Hematopoietic multipotent progenitor cell treated with erythropoietin and hydrocortisone succinate and interleukin-3 and kit ligand, for 17 days (in vitro differentiated cells): ENCODE measurements around the gene MEIOSIN.

Experiments
- DNase-seq: peaks from one replicate; pipeline ENCODE4 v3.0.0-alpha.2; 2015; ENCODE audit warnings: low spot score

Gene MEIOSIN

DNA sequence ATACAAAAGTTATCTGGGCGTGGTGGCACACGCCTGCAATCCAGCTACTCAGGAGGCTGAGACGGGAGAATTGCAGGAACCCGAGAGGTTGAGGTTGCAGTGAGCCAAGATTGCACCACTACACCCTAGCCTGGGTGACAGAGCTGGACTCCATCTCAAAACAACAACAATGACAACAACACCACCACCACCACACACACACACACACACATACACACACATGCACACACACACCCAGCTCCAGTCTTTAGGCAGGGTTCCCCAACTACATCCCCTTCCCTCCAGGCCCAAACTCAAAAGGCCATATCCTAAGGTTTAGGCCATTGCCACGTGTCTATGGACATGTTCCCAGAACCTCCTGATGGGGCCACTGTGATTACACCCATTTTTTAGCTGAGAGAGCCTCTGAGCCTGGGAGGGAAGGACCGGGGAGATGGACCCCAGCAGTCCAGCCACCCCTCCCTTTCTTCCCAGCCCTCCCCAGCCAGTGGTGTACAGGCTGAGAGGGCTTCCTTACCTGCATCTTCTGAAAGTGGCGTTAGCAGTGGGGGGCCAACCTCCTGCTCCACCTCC is 68.5 kb downstream of the MEIOSIN start:
- no peak for DNase-seq

DNA sequence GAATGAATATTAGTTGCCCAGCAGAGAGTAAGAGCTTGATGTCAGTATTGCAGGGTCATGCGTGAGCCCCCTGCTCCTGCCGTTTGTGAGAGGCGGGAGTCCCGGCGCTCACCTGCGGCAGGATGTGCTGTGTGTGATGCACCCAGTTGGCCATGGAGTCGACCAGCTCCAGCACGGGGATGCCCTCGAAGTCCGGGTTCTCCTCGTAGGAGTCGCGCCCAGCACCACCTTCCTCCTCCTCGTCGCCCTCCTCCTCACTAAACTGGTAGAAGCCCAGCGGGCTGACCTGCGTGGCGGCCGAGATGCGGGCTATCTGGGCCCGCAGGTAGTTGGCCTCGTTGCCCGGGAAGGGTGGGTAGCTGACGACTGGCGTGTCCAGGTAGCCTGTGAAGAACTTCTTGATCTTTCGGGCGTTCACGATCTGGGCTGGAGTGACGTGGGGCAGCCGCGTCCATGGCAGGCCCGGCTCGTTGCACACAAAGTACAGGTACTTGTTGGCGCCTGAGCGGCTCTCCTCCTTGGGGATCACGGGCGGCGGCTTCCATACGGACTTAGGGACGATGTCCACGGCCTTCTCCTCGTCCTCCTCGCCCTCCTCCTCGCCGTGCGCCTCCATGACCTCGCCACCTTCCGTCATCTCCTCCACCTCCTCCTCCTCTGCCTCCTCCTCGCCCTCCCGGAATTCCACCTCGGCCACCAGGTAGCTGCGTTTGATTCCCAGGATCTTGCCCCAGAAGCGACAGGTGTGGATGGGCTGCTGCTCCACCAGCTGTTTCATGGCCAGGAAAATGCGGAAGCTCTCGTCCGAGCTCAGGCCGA is 71.1 kb downstream of the MEIOSIN start:
- no peak for DNase-seq

- no peak for DNase-seq
Measured at GRCh38 chr19:45804959-45805230, 71.7 kb downstream of the MEIOSIN start.

- no peak for DNase-seq
Measured at GRCh38 chr19:45805719-45806118, 72.5 kb downstream of the MEIOSIN start.

DNA sequence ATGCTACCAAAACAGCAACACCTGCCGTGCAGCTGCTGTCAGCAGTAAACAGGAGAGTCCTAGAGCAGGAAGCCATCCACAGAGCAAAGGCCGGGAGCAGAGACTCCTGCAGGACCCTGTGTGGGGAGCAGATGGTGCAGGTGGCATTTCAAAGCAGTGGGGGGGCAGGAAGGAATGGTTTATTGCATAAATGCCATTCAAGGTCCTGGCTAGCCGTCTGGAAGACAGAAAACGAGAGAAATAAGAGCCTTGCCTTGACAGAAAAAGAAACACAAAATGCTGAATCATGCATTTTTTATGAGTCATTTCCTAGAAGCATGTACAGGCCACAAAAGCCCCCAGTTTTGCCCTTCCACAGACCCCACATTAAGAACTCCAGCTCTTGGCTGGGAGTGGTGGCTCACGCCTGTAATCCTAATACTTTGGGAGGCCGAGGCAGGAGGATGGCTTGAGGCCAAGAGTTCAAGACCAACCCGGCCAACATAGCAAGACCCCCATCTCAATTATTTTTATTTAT is 76.5 kb downstream of the MEIOSIN start:
- DNase-seq = no peak

DNA sequence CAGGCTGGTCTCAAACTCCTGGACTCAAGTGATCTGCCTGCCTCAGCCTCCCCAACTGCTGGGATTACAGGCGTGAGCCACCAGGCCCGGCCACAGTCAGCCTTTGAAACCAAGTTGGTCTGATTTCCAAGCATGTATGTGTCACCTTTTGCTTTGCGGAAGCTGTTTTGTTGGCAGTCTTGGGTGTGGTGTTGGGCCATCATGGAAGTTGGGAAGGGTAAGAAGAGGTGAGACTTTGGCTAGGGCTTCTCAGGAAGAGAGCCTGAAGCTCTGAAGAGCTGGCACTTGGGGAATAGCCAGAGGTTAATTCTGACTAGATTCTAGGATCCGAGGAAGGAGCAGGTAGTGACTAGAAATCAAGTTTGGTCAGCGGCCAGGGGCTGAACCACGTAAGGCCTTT is 79.1 kb downstream of the MEIOSIN start:
- no peak for DNase-seq
